Measurements from ENCODE around the gene SBK3. TPM values are rescaled to one million over a fixed set of nuclear protein-coding genes. Genes with fewer than 3 reads are reported as not detected.
A peak's percentile ranks its signal among the peaks of the same experiment; 100 is the strongest.

The SBK3 gene
- total and polyA plus RNA-seq, 10 of the 15 experiments (the other 5 are each of a cell fraction or from before 2014, with no cell fraction given), result not detected

- TF ChIP-seq, protein P1, sequence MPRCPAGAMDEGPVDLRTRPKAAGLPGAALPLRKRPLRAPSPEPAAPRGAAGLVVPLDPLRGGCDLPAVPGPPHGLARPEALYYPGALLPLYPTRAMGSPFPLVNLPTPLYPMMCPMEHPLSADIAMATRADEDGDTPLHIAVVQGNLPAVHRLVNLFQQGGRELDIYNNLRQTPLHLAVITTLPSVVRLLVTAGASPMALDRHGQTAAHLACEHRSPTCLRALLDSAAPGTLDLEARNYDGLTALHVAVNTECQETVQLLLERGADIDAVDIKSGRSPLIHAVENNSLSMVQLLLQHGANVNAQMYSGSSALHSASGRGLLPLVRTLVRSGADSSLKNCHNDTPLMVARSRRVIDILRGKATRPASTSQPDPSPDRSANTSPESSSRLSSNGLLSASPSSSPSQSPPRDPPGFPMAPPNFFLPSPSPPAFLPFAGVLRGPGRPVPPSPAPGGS (IDR thresholded peaks at IDR 0.05; ENCODE audit: borderline replicate concordance, insufficient read depth, low read depth, low read length, poor library complexity, severe bottlenecking), result no peak
- TF ChIP-seq SMAD1 (IDR thresholded peaks at IDR 0.05; ENCODE audit: low read depth, partially characterized antibody) (peak; percentile 40), SUZ12 (IDR thresholded peaks at IDR 0.05; ENCODE audit: unreplicated experiment) (no peak), EZH2 (IDR thresholded peaks at IDR 0.05; ENCODE audit: borderline replicate concordance, control insufficient read depth, low read depth, low read length) (no peak), IKZF1 (conservative IDR thresholded peaks at IDR 0.05) (peak; percentile 70), HDGF (IDR thresholded peaks at IDR 0.05) (no peak), SMC3 (IDR thresholded peaks at IDR 0.05; ENCODE audit: borderline replicate concordance, low read length) (no peak), POU2F2 (IDR thresholded peaks at IDR 0.05; ENCODE audit: borderline replicate concordance, low read depth, low read length) (peak; percentile 75), JUND (IDR thresholded peaks at IDR 0.05; ENCODE audit: low read depth, low read length) (no peak), HDAC2 (IDR thresholded peaks at IDR 0.05) (no peak), CTCF (IDR thresholded peaks at IDR 0.05 in 2 of 3, conservative IDR thresholded peaks at IDR 0.05 in 1 of 3; ENCODE audit: control insufficient read depth in 2 of 3, extremely low read depth in 1 of 3, insufficient read depth in 1 of 3, low read depth in 3 of 3, low read length in 3 of 3) (no peak), RBBP5 (conservative IDR thresholded peaks at IDR 0.05) (no peak), ZNF622 (IDR thresholded peaks at IDR 0.05) (no peak), POLR2AphosphoS5 (IDR thresholded peaks at IDR 0.05; ENCODE audit: low read length) (peak; percentile 25; the same call in 1 of the 2 replicates), SMAD5 (IDR thresholded peaks at IDR 0.05; ENCODE audit: low read depth) (no peak), JUNB (IDR thresholded peaks at IDR 0.05) (no peak), ZNF687 (IDR thresholded peaks at IDR 0.05) (no peak), SIN3A (IDR thresholded peaks at IDR 0.05; ENCODE audit: low read depth, low read length) (no peak; the same call in 1 of the 2 replicates), ESRRA (IDR thresholded peaks at IDR 0.05; ENCODE audit: low read length) (no peak), ASH2L (IDR thresholded peaks at IDR 0.05; ENCODE audit: borderline replicate concordance, low read depth) (no peak), NR2C2 (IDR thresholded peaks at IDR 0.05; ENCODE audit: borderline replicate concordance, control insufficient read depth, insufficient read length, low read depth) (no peak)
- TF ChIP-seq, protein P2, sequence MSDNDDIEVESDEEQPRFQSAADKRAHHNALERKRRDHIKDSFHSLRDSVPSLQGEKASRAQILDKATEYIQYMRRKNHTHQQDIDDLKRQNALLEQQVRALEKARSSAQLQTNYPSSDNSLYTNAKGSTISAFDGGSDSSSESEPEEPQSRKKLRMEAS (IDR thresholded peaks at IDR 0.05; ENCODE audit: low read depth, low read length), result no peak
- TF ChIP-seq, protein P3, sequence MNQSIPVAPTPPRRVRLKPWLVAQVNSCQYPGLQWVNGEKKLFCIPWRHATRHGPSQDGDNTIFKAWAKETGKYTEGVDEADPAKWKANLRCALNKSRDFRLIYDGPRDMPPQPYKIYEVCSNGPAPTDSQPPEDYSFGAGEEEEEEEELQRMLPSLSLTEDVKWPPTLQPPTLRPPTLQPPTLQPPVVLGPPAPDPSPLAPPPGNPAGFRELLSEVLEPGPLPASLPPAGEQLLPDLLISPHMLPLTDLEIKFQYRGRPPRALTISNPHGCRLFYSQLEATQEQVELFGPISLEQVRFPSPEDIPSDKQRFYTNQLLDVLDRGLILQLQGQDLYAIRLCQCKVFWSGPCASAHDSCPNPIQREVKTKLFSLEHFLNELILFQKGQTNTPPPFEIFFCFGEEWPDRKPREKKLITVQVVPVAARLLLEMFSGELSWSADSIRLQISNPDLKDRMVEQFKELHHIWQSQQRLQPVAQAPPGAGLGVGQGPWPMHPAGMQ (IDR thresholded peaks at IDR 0.05; ENCODE audit: borderline replicate concordance), result no peak
Observed at GRCh38 chr19:55580628-55581144, 35.3 kb upstream of the SBK3 start, which contains the start of gene ZNF579 (continued).
